Measurements from ENCODE around the gene FAIM2.

FAIM2 gene

DNA sequence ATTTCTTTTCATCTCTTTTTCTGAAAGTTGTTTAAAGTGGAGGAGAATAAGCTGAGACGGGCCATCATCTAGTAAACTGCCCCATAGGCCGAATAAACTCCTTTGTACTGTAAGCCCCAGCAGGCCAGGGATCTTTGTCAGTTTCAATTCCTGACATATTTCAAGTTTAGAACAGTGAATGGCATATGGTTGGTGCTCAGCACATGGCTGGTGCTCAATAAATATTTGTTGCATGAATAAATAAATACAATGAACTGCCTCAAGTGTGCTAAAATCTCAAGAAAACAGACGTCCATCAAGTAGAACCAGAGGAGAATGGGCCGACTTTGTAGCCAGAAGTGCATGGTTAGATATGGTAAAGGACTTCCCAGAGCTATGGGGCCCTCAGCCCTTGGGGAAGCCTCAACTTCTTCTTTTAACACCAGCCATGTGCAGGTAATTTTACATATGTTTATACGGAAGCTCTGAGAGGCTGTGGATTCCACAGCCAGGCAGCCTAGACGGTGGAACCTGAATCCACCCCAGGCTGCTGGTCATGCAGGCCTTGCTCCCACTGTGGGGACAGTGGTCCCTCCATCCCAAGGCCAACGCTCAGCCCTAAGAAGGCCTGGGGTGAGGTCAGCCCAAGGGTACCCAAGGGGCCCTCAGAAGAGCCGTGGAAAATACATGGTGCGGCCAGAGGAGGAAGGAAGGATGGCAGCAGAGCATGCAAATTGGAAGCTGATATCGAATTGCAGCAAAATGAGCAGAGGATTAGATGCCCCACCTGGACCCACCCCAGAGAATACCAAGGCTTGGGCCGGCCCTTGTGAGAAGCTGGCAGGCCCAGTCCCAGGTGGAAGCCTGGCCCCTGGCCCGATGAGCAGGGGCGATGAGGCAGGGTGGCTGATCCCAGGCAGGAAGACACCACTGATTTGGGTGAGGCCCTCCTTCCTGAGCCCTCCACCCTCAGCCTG, 38.1 kb upstream of the FAIM2 start:
- no peak overlapping the region for H3K4me3 ChIP-seq (ENCODE audit: low read depth, low read length)

DNA sequence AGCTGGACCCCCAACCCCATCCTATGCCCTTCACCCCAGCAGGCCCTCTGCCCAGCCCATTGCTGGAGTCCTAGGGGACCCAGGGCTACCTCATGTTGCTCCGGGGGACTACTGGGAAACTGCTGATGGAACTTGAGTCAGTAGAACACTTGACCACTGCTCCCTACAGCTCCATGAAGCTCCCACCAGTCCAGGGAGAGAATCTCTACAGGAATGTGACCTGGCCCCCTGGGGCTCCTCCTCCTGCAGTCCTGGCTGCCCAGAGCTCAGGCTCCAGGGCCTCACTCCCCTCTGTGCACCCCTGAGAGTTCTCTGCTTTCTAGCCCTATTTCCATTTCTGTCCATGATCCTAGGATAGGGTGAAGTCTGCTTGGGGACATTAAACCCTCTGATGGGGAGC, 36.0 kb upstream of the FAIM2 start:
- no peak overlapping the region for H3K4me3 ChIP-seq (ENCODE audit: low read depth, low read length)

DNA sequence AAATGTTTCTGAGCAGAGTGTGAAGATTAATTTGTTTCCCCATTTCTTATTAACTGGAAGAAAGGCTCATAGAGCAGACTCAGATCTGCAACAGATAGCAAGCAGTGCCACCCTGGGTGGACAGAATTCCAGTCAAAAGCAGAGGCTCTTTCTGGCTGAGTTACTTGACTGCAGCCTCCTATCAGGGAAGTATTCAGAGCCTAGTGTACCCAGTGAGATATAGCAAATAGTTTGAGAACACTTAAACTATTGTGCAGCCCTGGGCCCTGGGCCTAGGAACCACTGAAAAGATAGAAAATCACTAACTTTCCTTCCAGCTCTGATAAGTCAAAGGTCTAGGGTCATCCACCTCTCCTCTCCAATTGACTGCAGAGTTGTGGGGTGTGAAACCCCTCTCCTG, 35.6 kb upstream of the FAIM2 start:
- H3K4me3 ChIP-seq (ENCODE audit: low read depth, low read length) = no peak overlapping the region

DNA sequence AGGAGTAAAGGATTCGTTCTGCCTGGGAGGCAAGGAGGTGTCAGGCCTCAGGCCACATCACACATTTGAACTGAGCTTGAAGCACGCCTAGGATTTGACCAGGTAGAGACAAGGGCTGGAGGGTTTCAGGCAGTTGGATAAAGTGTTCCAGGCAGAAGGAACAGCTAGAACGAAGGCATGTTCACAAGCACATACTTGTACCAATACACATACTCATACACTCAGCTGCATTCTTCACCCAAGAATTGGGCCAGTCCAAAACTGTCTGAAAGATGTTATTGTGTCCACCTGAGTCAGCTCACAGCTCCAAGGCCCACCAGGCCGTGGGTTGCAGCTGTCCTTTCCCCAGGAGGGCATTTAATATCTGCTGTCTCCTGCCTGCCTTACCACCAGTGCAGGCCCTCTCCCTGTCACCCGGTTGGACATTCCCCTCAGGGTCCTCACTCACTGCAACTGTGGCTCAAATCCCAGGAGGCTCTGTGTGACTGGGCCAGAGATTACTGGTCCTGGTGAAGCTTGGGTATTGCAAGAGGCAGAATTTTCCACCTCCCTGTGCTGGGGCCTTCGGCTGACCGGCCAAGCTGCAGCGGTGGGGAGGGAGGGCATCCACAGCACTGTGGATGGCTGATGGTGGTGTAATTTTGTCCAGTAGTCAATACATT, 34.1 kb upstream of the FAIM2 start:
- no peak overlapping the region for H3K4me3 ChIP-seq (ENCODE audit: low read depth, low read length)

DNA sequence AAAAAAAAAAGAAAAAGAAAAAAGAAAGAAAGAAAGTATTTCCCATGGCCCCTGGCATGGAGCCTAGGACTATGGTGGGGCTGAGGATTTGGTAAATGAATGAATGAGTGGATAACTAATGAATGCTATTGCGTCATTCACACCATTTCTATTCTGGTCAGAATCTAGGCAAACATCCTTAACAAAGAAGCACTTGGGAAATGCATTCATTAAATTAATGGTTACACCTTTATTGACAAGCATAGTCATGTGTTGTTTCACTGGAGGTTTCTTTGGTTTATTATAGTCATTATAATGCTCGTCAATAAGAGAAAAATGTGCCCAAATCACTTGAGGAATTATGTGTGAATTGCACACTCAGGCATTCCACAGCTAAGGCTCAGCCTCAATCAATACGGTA, 33.2 kb upstream of the FAIM2 start:
- no peak overlapping the region for H3K4me3 ChIP-seq (ENCODE audit: low read depth, low read length)

DNA sequence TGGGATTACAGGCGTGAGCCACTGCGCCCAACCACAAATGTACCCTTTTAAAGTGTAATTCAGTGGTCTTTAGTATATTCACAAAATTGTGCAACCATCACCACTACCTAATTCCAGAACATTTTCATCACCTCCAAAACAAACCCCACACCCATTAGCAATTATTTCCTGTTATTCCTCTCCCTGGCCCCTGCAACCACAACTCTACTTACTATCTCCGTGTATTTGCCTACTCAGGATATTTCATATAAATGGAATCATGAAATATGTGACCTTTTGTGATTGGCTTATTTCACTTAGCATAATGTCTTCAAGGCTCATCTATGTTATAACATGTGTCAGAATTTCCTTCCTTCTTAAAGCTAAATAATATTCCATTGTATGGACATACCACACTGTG, 30.8 kb upstream of the FAIM2 start:
- no peak overlapping the region for H3K4me3 ChIP-seq (ENCODE audit: low read depth, low read length)

DNA sequence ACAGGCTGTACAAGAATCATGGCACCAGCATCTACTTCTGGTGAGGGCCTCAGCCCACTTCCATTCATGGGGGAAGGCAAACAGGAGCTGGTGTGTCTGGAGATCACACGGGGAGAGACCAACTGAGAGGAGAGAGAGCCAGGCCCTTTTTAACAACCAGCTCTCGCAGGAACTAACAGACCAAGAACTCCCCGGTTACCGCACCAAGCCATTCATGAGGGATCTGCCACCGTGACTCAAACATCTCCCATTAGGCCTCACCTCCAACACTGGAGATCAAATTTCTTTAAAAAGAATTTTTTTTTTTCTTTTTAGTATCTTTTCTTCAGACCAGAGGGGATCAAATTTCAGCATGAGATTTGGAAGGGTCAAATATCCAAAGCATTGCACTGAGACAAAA, 30.1 kb upstream of the FAIM2 start:
- no peak overlapping the region for H3K4me3 ChIP-seq (ENCODE audit: low read depth, low read length)

DNA sequence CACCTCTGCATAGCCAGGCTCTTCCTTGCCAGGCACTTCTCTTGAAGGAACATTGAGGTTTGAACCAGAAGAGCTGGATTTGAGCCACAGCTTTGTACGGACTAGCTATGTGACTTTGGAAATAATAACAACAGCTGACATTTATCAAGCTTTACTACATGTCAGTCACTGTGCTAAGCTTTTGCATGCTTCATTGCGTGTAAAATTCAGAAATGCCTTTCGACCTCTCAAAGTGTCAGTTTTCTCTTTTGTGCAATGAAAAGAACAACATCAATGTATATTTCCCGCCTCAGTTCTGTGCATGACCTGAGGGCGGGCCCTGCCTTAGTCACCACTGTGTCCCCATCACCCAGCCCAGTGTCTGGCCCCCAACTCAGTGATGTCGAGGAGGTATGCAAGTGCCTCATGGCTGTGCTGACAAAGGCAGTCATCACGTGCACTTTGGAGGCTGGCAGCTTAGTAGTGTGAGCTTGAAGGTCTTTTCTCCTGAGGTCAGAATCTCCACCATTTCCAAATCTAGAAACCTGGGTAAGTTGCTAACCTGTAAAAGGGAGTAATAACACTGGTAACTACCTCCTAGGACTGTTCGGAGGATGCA, 28.9 kb upstream of the FAIM2 start:
- H3K4me3 ChIP-seq (ENCODE audit: low read depth, low read length) = no peak overlapping the region

DNA sequence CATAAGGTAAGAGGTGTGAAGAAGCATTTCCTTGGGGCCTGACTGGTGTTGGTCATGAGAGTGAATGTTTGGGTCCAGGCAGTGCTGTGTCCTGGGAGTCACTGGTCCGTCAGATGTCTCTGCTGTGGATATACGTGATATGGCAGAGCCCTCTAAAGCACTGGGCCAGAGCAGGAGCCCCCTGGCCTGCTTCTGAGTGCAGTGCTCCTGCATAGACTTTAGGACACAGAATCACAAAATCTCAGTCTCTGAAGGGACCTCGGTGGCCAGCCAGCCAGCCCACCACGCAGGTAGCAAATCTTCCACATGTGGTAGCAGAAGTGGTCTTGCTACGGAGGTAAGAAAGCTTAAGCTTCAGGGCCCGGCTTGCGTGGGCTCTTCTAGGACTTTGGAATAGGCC, 28.3 kb upstream of the FAIM2 start:
- H3K4me3 ChIP-seq (ENCODE audit: low read depth, low read length) = no peak overlapping the region

DNA sequence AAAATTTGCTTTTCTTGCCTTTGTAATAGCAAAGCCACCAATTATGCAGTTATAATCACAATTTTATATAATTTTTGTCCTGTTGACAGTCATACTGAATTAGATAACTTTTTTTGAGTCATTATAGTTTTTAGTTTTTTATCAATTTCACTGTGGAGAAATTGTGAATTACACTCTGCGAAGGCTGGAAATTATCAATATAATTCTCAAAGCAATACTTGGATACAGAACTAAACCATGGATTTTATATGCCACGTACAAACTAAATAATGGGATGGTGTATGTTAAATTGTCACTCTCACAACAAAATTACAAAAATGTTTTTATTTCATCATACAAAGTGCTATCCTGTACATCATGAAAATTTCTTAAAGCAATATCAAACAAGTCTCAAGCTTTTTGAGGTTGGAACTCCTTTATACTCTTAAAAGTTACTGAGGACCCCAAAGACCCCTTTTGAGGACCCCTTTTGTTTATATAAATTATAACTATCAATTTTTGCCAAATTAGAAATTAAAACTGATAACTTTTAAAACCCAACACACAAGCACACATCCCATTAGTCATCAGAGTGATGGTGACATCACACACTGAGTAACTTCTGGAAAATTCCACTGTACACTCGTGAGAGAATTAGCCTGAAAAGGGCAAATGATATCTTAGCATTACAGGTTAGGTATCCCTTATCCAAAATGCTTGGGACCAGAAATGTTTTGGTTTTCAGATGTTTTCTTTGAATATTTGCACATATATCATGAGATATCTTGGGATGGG, 27.0 kb upstream of the FAIM2 start:
- no peak overlapping the region for H3K4me3 ChIP-seq (ENCODE audit: low read depth, low read length)

DNA sequence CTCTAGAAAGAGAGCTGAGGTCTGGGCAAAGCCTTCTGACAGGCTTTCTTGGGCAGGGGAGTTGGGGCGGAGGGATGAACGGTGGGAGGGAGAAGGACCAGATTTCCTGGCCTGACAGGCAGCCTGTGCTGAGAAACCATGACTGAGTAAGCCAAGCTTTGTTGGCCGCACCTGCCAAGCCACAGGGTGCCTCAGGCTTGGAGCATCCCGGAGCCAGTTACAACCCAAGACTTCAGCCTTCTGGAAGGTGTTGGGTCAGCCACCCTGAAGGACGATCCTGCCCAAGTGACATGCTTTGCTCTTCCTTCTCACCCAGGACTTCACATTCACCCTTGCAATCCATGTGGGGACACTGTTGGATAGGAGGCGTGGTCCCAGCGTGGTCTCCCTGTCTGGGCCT, 25.9 kb upstream of the FAIM2 start:
- H3K4me3 ChIP-seq (ENCODE audit: low read depth, low read length) = no peak overlapping the region

DNA sequence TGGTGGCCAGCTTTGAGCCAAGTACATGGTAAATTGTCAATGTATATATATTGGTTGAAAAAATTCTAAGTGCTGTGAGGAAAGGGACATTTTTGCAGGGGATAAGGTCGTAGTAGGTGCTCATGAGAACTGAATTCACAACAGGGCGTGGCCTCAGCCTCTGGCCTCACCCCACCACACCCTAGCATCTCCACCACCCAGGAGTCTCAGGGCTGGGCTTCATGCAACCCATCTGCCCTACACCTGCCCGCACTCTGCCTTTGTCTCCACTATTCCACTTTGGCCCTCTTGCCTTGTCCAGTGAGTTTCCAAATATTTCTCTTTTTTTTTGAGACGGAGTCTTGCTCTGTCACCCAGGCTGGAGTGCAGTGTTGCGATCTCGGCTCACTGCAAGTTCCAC, 24.8 kb upstream of the FAIM2 start:
- H3K4me3 ChIP-seq (ENCODE audit: low read depth, low read length) = no peak overlapping the region

DNA sequence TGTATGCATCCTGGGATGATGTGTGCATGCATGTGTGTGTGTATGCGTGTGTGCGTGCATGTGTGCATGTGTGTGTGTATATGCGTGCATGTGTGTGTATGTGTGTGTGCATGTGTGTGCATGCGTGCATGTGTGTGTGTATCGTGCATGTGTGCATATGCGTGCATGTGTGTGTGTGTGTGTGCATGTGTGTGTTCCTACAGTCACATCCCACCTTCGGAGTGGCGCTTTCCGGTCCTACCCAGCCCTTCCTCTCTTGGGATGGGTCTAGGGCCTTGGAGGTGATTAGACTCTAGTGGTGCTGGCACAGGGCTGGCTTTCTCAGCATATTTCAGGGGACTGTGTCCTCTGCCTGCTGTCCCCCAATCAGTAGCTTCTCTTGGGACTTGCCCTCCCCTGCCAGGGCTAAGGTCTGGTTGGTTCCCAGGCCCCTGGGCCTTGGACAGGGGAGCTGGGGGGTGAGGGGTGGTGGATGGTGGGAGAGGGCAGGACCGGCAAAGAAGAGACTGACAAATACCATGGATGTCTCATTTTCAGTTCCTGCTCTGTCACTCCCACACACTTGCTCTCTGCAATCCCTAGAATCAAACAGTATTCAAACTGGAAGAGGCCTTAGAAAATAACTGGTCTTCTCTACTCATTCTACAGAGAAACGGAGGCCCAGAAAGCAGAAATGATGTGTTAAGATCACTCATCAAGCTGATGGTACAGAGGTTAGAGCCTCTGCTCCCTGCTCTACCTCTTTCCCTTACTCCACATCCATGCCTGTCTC, 21.9 kb upstream of the FAIM2 start:
- H3K4me3 ChIP-seq (ENCODE audit: low read depth, low read length) = no peak overlapping the region

DNA sequence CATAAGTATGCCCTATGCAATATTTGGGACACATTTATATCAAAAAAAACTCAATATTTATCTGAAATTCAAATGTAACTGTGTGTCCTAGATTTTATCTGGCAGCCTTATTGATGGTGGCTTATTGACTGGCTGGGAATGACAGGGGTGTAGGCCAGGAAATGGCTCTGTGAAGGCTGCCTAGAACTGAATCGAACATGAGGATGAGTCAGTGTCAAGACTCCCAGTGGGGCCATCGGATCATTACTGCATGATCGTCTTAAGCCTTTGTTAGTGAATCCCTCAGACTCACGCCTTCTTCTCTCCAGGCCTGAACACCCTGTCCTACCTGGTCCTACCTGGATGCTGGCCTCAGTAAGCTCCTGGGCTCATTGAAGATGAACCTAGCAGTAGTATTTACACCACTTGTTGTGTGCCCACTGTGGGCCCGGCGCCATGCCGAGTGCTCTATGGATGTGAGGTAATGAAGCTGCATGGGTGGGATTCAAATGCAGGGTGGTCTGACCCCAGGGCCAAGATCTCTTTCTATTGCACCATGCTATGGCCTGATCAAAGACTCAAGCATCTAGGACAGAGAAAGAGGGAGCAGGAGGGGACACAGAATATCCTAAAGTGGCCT, 21.0 kb upstream of the FAIM2 start:
- no peak overlapping the region for H3K4me3 ChIP-seq (ENCODE audit: low read depth, low read length)

DNA sequence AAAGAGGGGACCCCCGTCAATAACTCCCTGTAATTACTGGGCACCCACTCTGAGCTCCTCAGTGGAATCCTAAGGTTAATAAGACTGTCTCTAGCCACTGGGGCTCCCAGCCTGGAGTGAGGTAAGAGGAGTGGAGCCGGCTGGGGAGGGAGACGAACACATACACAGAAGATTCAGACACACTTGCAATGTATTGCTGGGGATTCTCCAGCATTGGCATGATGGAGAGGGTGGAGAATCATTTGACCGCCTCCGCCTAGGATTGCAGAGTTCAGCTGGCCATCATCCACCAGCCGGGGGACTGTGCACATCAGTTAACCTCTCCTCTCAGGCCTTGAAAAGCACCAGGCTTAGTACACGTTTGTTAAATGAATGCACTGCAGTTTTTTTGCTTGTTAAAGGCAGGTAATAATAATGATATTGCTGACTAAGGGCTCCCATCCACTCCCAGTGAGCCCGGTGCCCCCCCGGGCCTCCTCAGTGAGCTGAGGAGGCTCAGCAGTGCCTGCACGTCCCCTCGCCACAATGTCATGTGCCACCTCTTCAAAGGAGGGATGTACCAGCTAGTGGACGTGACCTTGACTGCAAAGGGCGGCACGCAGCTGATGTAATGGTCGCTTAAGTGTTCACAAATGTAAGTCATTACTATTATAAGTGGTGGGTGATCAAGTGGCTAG, 20.3 kb upstream of the FAIM2 start:
- no peak overlapping the region for H3K4me3 ChIP-seq (ENCODE audit: low read depth, low read length)

DNA sequence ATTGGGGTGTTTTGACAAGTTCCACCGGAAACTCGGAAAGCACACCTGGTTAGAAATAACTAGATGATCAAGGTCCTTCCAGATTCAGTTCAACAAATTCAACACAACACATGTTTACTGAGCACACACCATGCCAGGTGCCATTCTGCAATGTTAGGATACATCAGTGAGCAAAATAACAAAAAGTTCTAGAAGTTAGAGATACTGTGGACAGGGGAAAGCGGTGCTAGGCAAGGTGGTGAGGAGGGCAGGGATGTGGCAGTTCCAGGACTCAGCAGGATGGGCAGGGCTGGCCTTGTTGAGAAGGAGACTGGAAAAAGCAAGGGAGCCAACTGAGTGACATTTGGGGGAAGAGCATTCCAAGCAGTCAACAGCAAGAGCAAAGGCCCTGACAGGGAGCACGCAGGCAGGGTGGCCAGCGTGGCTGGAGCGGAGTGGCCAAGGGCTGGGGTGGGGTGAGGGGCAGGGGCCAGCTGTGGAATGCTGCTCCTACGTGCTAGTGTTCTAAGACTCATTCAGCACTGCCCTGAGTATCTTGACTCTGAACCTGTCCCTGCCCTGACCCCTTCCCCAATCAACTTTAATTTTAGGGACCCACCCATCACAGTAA, 19.4 kb upstream of the FAIM2 start:
- no peak overlapping the region for H3K4me3 ChIP-seq (ENCODE audit: low read depth, low read length)

DNA sequence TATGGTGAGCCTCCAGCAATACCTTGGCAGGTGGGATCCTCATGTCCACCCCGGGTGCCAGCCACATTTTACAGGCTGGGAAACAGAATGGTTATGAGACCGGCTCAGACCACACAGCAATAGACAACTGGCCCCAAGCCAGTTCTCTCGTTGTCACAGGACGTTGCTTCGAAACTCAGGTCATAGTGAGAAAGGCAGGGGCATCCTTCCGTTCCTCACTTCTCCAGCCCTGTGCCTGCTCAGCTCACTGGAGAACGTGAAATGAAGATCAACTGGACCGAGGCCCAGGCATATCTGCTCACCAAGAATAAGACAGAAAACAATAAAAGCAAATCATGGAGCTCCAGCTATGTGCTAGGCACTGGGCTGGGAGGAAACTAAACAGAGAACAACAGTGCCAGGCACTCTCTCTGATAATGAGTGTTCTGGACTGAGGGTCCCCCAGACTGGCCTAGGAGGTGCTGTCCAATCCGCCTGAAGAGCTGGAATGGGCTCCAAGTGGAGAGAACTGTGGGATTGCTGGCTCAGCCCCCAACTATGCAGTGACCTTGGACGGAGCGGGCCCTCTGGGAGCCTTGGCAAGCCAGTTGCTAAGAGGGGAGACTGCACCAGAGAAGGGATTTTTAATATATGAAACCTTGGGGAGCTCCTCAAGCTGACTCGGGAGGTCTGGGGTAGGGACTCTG, 18.8 kb upstream of the FAIM2 start:
- H3K4me3 ChIP-seq (ENCODE audit: low read depth, low read length) = no peak overlapping the region

DNA sequence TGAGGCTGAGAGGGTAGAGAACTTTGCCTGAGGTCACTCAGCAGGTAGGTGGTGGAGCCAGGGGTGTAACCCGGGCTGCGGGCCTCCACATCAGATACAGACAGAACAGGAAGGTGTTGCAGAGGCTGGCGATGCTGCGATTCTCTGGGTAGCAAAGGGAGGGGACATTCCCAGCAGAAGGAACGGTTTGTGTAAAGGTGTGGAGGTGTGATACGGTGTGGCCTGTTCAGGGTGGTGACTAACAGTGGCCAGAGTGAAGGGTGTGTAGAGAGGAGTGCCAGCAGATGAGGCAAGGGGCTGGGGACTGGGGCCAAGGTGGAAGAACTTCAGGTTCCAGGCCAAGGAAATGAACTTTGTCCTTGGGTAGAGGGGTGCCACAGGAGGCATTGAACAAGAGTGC, 18.2 kb upstream of the FAIM2 start:
- no peak overlapping the region for H3K4me3 ChIP-seq (ENCODE audit: low read depth, low read length)

DNA sequence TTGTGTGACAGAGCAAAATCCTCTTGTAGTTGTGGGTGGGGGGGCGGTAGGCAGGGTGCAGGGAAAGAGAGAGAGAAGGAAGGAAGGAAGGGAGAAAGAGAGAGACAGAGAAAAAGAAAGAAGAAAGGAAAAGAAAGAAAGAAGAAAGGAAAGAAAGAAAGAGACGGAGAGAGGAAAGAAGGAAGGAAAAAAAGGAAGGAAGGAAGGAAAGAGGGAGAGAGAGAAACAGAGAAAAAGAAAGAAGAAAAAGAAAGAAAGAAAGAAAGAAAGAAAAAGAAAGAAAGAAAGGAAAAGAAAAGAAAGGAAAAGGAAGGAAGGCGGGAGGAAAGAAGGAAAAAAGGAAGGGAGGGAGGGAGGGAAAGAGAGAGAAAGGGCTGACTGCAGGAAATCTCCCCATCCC, 17.6 kb upstream of the FAIM2 start:
- no peak overlapping the region for H3K4me3 ChIP-seq (ENCODE audit: low read depth, low read length)

Measured in iPS-11a (cell line).